A549 treated with dexamethasone at 1 μM for 4 hours (cell line): ENCODE results near the gene AMN. TPM values are rescaled to one million over a fixed set of nuclear protein-coding genes. Genes with fewer than 3 reads are reported as not detected.

Source experiments
- total RNA-seq: library from RNA; stranded (reverse); fragments of 200-300 nt; extraction: Qiagen RNA extraction; gene quantifications from 5 replicates; pipeline ENCODE4 v1.2.3, GENCODE V29; 2022

The AMN gene
- total RNA-seq: 0.27 to 0.45 TPM (median 0.32 TPM) in 5 replicates

GRCh38 chr14:102922490-102923200, at the start of gene AMN:
TSS of gene AMN (plus strand) at chr14:102922663. CDS start at chr14:102922689, 26 bp downstream.

Other genes starting within 250 kb of the AMN start
- 13.8 to 20.7 TPM (median 19.8 TPM) in 5 replicates for gene TRAF3, start 145.2 kb upstream of the AMN start, total RNA-seq
- gene CDC42BPB, start 134.9 kb downstream of the AMN start, total RNA-seq: 64.8 to 92.3 TPM (median 85.7 TPM) in 5 replicates
- gene LBHD2, start 161.5 kb downstream of the AMN start, total RNA-seq: 0.12 to 0.22 TPM (median 0.20 TPM) in 3 of 5 replicates, not detected in the others
- gene EXOC3L4, start 172.1 kb downstream of the AMN start, total RNA-seq: 1.0 to 1.7 TPM (median 1.6 TPM) in 5 replicates
- gene TNFAIP2, start 200.8 kb downstream of the AMN start, total RNA-seq: 215 to 308 TPM (median 294 TPM) in 5 replicates